H7 (cell line): ENCODE measurements around the gene ZNF276. TPM values are rescaled to one million over a fixed set of nuclear protein-coding genes. Genes with fewer than 3 reads are reported as not detected.

Source experiments
- DNase-seq: peaks from one replicate; pipeline ENCODE4 v3.0.0; 2012
- H3K27me3 ChIP-seq: 2 replicates; pipeline ENCODE4 v1.6.0; 2011; ENCODE audit warnings: mild to moderate bottlenecking, low read length; ENCODE audit not compliant: control insufficient read depth, insufficient read depth
- H3K36me3 ChIP-seq: replicated peaks from 2 replicates; pipeline ENCODE4 v1.5.1; 2011; ENCODE audit warnings: low read length; ENCODE audit not compliant: control insufficient read depth, insufficient read depth
- H3K4me3 ChIP-seq: 2 replicates; pipeline ENCODE4 v1.5.1; 2011; ENCODE audit warnings: low read depth, mild to moderate bottlenecking, control low read depth, low read length, moderate library complexity; ENCODE audit not compliant: insufficient read depth
- total RNA-seq: library from RNA; depleted of rRNA; stranded (reverse); fragments of >200 nt; shearing (Covaris generic); gene quantifications from 2 replicates; pipeline ENCODE4 v1.2.3, GENCODE V29; 2014; rRNA removed

Gene ZNF276
- total RNA-seq, 1 experiment from 2014 or later: 8.0 TPM

- Histone ChIP-seq H3K36me3 (peaks cover 44% of the 10 kb centered on the region), H3K4me3 (no peak overlapping the region), H3K27me3 (no peaks in the 10 kb centered on the region)
- DNase-seq: no peak
Observed at GRCh38 chr16:89787365-89787805, 66.0 kb downstream of the ZNF276 start.

Other genes with a start within 250 kb of the ZNF276 start
- gene ANKRD11, start 231.0 kb upstream of the ZNF276 start, total RNA-seq: 54.4 and 77.3 TPM in 2 replicates
- gene SPG7, start 213.1 kb upstream of the ZNF276 start, total RNA-seq: 120 and 161 TPM in 2 replicates
- 6,334 and 6,497 TPM in 2 replicates for gene RPL13, start 160.9 kb upstream of the ZNF276 start, total RNA-seq
- gene CPNE7, start 145.8 kb upstream of the ZNF276 start, total RNA-seq: 5.9 and 11.8 TPM in 2 replicates
- gene DPEP1, start 107.9 kb upstream of the ZNF276 start, total RNA-seq: 2.6 and 2.7 TPM in 2 replicates
- 85.2 and 89.7 TPM in 2 replicates for gene CHMP1A, start 63.8 kb upstream of the ZNF276 start, total RNA-seq
- 5.5 and 7.0 TPM in 2 replicates for gene SPATA33, start 63.7 kb upstream of the ZNF276 start, total RNA-seq
- 36.5 and 45.0 TPM in 2 replicates for gene CDK10, start 34.8 kb upstream of the ZNF276 start, total RNA-seq
- gene SPATA2L, start 19.8 kb upstream of the ZNF276 start, total RNA-seq: 13.5 and 16.0 TPM in 2 replicates
- gene VPS9D1, start 639 bp upstream of the ZNF276 start, total RNA-seq: 1.9 and 4.5 TPM in 2 replicates
- gene FANCA, start 95.1 kb downstream of the ZNF276 start, total RNA-seq: 51.9 and 52.0 TPM in 2 replicates
- gene SPIRE2, start 106.9 kb downstream of the ZNF276 start, total RNA-seq: 8.2 and 9.6 TPM in 2 replicates
- gene TCF25, start 152.1 kb downstream of the ZNF276 start, total RNA-seq: 70.5 and 71.8 TPM in 2 replicates
- 5.6 and 6.5 TPM in 2 replicates for gene MC1R, start 197.3 kb downstream of the ZNF276 start, total RNA-seq
- 390 and 607 TPM in 2 replicates for gene TUBB3, start 201.8 kb downstream of the ZNF276 start, total RNA-seq
- gene DEF8, start 227.2 kb downstream of the ZNF276 start, total RNA-seq: 65.0 and 67.2 TPM in 2 replicates